PFSK-1 (cell line): ENCODE results near the gene UGT1A10.

ENCODE experiments used
- POLR2AphosphoS5 ChIP-seq: IDR thresholded peaks from 2 replicates; pipeline ENCODE4 v1.6.1; 2012; ENCODE audit warnings: low read depth, mild to moderate bottlenecking, control low read depth, low read length, moderate library complexity
- SIN3A ChIP-seq: IDR thresholded peaks from 2 replicates; pipeline ENCODE4 v1.6.1; 2012; ENCODE audit warnings: mild to moderate bottlenecking, low read length, moderate library complexity, borderline replicate concordance; ENCODE audit not compliant: insufficient read depth

- no peak for TF ChIP-seq POLR2AphosphoS5
- TF ChIP-seq SIN3A: no peak
Measured at GRCh38 chr2:233708942-233709341, 72.7 kb downstream of the UGT1A10 start.
